ENCODE measurements around the gene RNFT2.

The RNFT2 gene

GRCh38 chr12:116708826-116709756 is 29.0 kb upstream of the RNFT2 start:
- DNase-seq (ENCODE audit: insufficient read length, low spot score) (no peak), FAIRE-seq (peak; percentile 89)

- DNase-seq (ENCODE audit: insufficient read length, low spot score) (no peak), FAIRE-seq (no peak)
These were observed 28.3 kb upstream of the RNFT2 start for GRCh38 chr12:116709768-116710167.

GRCh38 chr12:116710370-116711150 is 27.6 kb upstream of the RNFT2 start:
- FAIRE-seq: no peak
- no peak for DNase-seq (ENCODE audit: insufficient read length, low spot score)

GRCh38 chr12:116712458-116713303 is 25.4 kb upstream of the RNFT2 start:
- FAIRE-seq: no peak
- DNase-seq (ENCODE audit: insufficient read length, low spot score): no peak

- no peak for FAIRE-seq
These were observed 24.6 kb upstream of the RNFT2 start for GRCh38 chr12:116713527-116713926.

GRCh38 chr12:116714175-116714574 is 23.9 kb upstream of the RNFT2 start:
- no peak for DNase-seq (ENCODE audit: insufficient read length, low spot score)
- no peak for FAIRE-seq

More at GRCh38 chr12:116713527-116713926, 24.6 kb upstream of the RNFT2 start:
- no peak for DNase-seq (ENCODE audit: insufficient read length, low spot score)

- no peak for DNase-seq (ENCODE audit: insufficient read length, low spot score)
- no peak for FAIRE-seq
These were observed 20.4 kb upstream of the RNFT2 start for GRCh38 chr12:116717466-116718437.

- FAIRE-seq: no peak
These were observed 19.3 kb upstream of the RNFT2 start for GRCh38 chr12:116718655-116719454.

GRCh38 chr12:116719731-116720528 is 18.2 kb upstream of the RNFT2 start:
- no peak for DNase-seq (ENCODE audit: insufficient read length, low spot score)
- FAIRE-seq: no peak

More at GRCh38 chr12:116718655-116719454, 19.3 kb upstream of the RNFT2 start:
- DNase-seq (ENCODE audit: insufficient read length, low spot score): no peak

GRCh38 chr12:116722245-116722644 is 15.9 kb upstream of the RNFT2 start:
- FAIRE-seq (no peak), DNase-seq (ENCODE audit: insufficient read length, low spot score) (no peak)

GRCh38 chr12:116726694-116727093 is 11.4 kb upstream of the RNFT2 start:
- no peak for DNase-seq (ENCODE audit: insufficient read length, low spot score)
- FAIRE-seq: no peak

- DNase-seq (ENCODE audit: insufficient read length, low spot score) (no peak), FAIRE-seq (no peak)
These were observed 10.9 kb upstream of the RNFT2 start for GRCh38 chr12:116727261-116727660.

- FAIRE-seq: no peak
- no peak for DNase-seq (ENCODE audit: insufficient read length, low spot score)
These were observed 10.2 kb upstream of the RNFT2 start for GRCh38 chr12:116727891-116728290.

- FAIRE-seq (no peak), DNase-seq (ENCODE audit: insufficient read length, low spot score) (no peak)
These were observed 6.3 kb upstream of the RNFT2 start for GRCh38 chr12:116731801-116732200.

GRCh38 chr12:116734156-116734768 is 3.9 kb upstream of the RNFT2 start:
- FAIRE-seq (no peak), DNase-seq (ENCODE audit: insufficient read length, low spot score) (no peak)

GRCh38 chr12:116735084-116735483 is 3.0 kb upstream of the RNFT2 start:
- DNase-seq (ENCODE audit: insufficient read length, low spot score) (no peak), FAIRE-seq (no peak)

GRCh38 chr12:116735951-116736599 is 2.0 kb upstream of the RNFT2 start:
- no peak for FAIRE-seq
- no peak for DNase-seq (ENCODE audit: insufficient read length, low spot score)
